Measurements from ENCODE around the gene MAP7. TPM values are rescaled to one million over a fixed set of nuclear protein-coding genes. Genes with fewer than 3 reads are reported as not detected.

MAP7 gene
- total and polyA plus RNA-seq, 2 of the 13 experiments (the other 11 are each of a cell fraction or from before 2014, with no cell fraction given) = 0.04 TPM; not detected in 1

GRCh38 chr6:136510299-136510698, 39.9 kb downstream of the MAP7 start:
- Histone ChIP-seq H3K9ac (ENCODE audit: insufficient read depth, low read depth, low read length) (no peak overlapping the region), H3K4me2 (ENCODE audit: low read depth, low read length) (no peak overlapping the region), H3K36me3 (replicated peaks in 1 of 2; ENCODE audit: control insufficient read depth in 1 of 2, insufficient read depth in 2 of 2, low read length in 2 of 2) (no peaks in the 10 kb centered on the region), H3K4me3 (replicated peaks in 1 of 3; ENCODE audit: insufficient read depth in 1 of 3, low read depth in 2 of 3, low read length in 3 of 3) (no peak overlapping the region), H3K79me2 (ENCODE audit: insufficient read depth, low read length) (no peaks in the 10 kb centered on the region), H3K27me3 (ENCODE audit: control insufficient read depth in 1 of 2, insufficient read depth in 2 of 2, low read length in 2 of 2) (no peaks in the 10 kb centered on the region), H2AFZ (ENCODE audit: low read length) (no peak overlapping the region), H3K27ac (ENCODE audit: extremely low read length, insufficient read depth, low read length) (no peak overlapping the region), H4K20me1 (ENCODE audit: insufficient read depth, low read length) (no peaks in the 10 kb centered on the region), H3K9me3 (ENCODE audit: low read length) (no peaks in the 10 kb centered on the region), H3K4me1 (ENCODE audit: insufficient read depth, low read length) (no peaks in the 10 kb centered on the region)
- ATAC-seq = no peak
- POLR2A ChIA-PET = no interaction called here
- intact Hi-C loops (cut with micrococcal nuclease; ENCODE audit: unreplicated experiment) = no loop called here
- BruUV-seq (replicated peaks) = no TSS peak
- TF ChIP-seq ZNF30 (CRISPR knock-in tag; IDR thresholded peaks at IDR 0.05) (no peak), RFXANK (CRISPR knock-in tag; IDR thresholded peaks at IDR 0.05) (no peak), DR1 (CRISPR knock-in tag; IDR thresholded peaks at IDR 0.05) (no peak), HMGA1 (CRISPR knock-in tag; conservative IDR thresholded peaks at IDR 0.05) (no peak), HOXA7 (CRISPR knock-in tag; IDR thresholded peaks at IDR 0.05) (no peak), ZNF263 (CRISPR knock-in tag; IDR thresholded peaks at IDR 0.05) (no peak), ZNF713 (CRISPR knock-in tag; IDR thresholded peaks at IDR 0.05) (no peak), SOX5 (CRISPR knock-in tag; IDR thresholded peaks at IDR 0.05; ENCODE audit: borderline replicate concordance) (no peak), ZNF782 (CRISPR knock-in tag; IDR thresholded peaks at IDR 0.05; ENCODE audit: borderline replicate concordance) (no peak), MXD4 (CRISPR knock-in tag; IDR thresholded peaks at IDR 0.05) (no peak), SP140L (CRISPR knock-in tag; IDR thresholded peaks at IDR 0.05; ENCODE audit: borderline replicate concordance) (no peak), POGK (CRISPR knock-in tag; conservative IDR thresholded peaks at IDR 0.05) (no peak), ZBTB46 (CRISPR knock-in tag; IDR thresholded peaks at IDR 0.05; ENCODE audit: borderline replicate concordance) (no peak), KDM4B (CRISPR knock-in tag; IDR thresholded peaks at IDR 0.05) (no peak)
- TF ChIP-seq, protein P1, sequence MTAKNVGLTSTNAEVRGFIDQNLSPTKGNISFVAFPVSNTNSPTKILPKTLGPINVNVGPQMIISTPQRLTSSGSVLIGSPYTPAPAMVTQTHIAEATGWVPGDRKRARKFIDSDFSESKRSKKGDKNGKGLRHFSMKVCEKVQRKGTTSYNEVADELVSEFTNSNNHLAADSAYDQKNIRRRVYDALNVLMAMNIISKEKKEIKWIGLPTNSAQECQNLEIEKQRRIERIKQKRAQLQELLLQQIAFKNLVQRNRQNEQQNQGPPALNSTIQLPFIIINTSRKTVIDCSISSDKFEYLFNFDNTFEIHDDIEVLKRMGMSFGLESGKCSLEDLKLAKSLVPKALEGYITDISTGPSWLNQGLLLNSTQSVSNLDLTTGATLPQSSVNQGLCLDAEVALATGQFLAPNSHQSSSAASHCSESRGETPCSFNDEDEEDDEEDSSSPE (CRISPR knock-in tag; IDR thresholded peaks at IDR 0.05) = no peak
- TF ChIP-seq, protein P2, sequence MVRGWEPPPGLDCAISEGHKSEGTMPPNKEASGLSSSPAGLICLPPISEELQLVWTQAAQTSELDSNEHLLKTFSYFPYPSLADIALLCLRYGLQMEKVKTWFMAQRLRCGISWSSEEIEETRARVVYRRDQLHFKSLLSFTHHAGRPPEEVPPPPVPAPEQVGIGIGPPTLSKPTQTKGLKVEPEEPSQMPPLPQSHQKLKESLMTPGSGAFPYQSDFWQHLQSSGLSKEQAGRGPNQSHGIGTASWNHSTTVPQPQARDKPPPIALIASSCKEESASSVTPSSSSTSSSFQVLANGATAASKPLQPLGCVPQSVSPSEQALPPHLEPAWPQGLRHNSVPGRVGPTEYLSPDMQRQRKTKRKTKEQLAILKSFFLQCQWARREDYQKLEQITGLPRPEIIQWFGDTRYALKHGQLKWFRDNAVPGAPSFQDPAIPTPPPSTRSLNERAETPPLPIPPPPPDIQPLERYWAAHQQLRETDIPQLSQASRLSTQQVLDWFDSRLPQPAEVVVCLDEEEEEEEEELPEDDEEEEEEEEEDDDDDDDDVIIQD (CRISPR knock-in tag; IDR thresholded peaks at IDR 0.05; ENCODE audit: low read depth) = no peak
- CTCF ChIA-PET (ENCODE audit: low intra/inter-chr PET ratio, low total read pairs) = no interaction called here
- no peak for FAIRE-seq
- no peak for DNase-seq (ENCODE audit: low spot score)
- in situ Hi-C loops (cut with HindIII; ENCODE audit: extremely low pct_ligation_motif_present, low pct_unique_long_range_greater_than_20kb) = no loop called here
- 38% methylated on average over 5 of the region's 5 CpGs for WGBS (ENCODE audit: low lambda C conversion rate)

Measured in HepG2 (cell line).